Rectal smooth muscle tissue (tissue), 1 donor: ENCODE measurements around the gene TRIM17.

Source experiments
- H3K27ac ChIP-seq: one replicate; pipeline ENCODE4 v1.7.0; 2013; ENCODE audit warnings: low read depth, low read length, inconsistent platforms
- H3K27me3 ChIP-seq: one replicate; pipeline ENCODE4 v1.7.0; 2013; ENCODE audit warnings: low read length; ENCODE audit not compliant: control insufficient read depth, insufficient read depth
- H3K36me3 ChIP-seq: one replicate; pipeline ENCODE4 v1.7.0; 2013; ENCODE audit warnings: low read length; ENCODE audit not compliant: control insufficient read depth, insufficient read depth
- H3K4me1 ChIP-seq: one replicate; pipeline ENCODE4 v1.7.0; 2013; ENCODE audit warnings: low read length; ENCODE audit not compliant: control insufficient read depth, insufficient read depth
- H3K4me3 ChIP-seq: one replicate; pipeline ENCODE4 v1.7.0; 2013; ENCODE audit warnings: low read length
- H3K9ac ChIP-seq: one replicate; pipeline ENCODE4 v1.7.0; 2013; ENCODE audit warnings: low read length

TRIM17 gene

DNA sequence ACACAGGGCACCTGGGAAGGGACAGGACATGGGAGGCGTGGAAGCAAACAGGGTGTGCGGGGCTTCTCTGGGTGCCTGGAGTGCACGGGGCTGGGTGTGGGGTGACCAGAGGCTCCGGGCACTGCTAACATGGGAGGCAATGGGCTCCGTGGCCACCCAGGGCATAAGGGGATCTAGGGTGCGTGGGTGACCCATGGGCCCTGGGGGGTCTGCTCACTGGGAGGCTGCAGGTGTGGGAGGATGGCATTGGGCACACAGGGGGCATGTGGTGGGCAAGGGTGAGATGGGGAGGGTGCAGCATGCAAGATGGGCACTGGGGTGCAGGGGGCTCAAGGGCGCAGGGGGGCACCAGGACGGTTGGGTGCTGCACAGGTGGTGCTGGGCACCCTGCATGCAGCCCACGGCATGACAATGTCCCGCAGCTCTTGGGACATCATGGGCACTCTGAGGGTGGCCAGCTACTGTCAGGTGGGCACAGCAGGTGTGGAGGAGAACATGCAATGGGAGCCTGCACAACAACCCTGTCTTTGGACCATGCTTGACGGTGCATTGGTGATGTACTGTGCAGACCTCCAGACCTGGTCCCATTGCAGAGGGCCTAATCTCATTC, 25.1 kb downstream of the TRIM17 start:
- Histone ChIP-seq H3K36me3 (peaks cover 14% of the 10 kb centered on the region), H3K4me3 (no peak overlapping the region), H3K27me3 (no peaks in the 10 kb centered on the region), H3K9ac (no peak overlapping the region), H3K27ac (no peak overlapping the region), H3K4me1 (no peaks in the 10 kb centered on the region)

GRCh38 chr1:228390649-228391048, 26.0 kb downstream of the TRIM17 start:
- no peaks in the 10 kb centered on the region for H3K4me1 ChIP-seq
- H3K27me3 ChIP-seq = no peaks in the 10 kb centered on the region
- H3K9ac ChIP-seq = no peak overlapping the region
- no peak overlapping the region for H3K27ac ChIP-seq
- peaks cover 6% of the 10 kb centered on the region for H3K36me3 ChIP-seq
- no peak overlapping the region for H3K4me3 ChIP-seq

GRCh38 chr1:228387321-228387720, 29.3 kb downstream of the TRIM17 start:
- Histone ChIP-seq H3K4me1 (no peaks in the 10 kb centered on the region), H3K27ac (no peak overlapping the region)

GRCh38 chr1:228385232-228385631, 31.4 kb downstream of the TRIM17 start:
- Histone ChIP-seq H3K4me3 (no peak overlapping the region), H3K27me3 (no peaks in the 10 kb centered on the region), H3K36me3 (peaks cover 2% of the 10 kb centered on the region), H3K9ac (no peak overlapping the region), H3K4me1 (no peaks in the 10 kb centered on the region), H3K27ac (no peak overlapping the region)

More at GRCh38 chr1:228387321-228387720, 29.3 kb downstream of the TRIM17 start:
- Histone ChIP-seq H3K9ac (no peak overlapping the region), H3K4me3 (no peak overlapping the region), H3K36me3 (no peaks in the 10 kb centered on the region), H3K27me3 (no peaks in the 10 kb centered on the region)

GRCh38 chr1:228383773-228384172, 32.9 kb downstream of the TRIM17 start:
- Histone ChIP-seq H3K4me1 (no peaks in the 10 kb centered on the region), H3K27me3 (no peaks in the 10 kb centered on the region), H3K4me3 (no peak overlapping the region), H3K27ac (no peak overlapping the region), H3K9ac (no peak overlapping the region), H3K36me3 (peaks cover 2% of the 10 kb centered on the region)

DNA sequence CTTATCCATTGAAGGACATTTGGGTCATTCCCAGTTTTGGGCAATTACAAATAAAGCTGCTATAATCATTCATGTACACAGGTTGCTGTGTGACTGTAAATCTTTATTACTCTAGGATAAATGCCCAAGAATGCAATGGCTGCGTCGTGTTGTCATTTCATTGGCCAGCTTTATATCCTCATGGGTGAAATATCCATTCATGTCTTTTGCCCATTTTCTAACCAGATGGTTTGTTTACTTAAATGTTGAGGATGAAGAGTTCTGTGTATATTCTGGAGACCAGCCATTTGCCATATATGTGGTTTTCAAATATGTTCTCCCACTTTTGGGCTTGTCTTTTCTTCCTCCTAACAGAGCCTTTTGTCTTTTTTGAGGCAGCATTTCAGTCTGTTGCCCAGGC, 35.3 kb downstream of the TRIM17 start:
- Histone ChIP-seq H3K27ac (no peak overlapping the region), H3K27me3 (peaks cover 3% of the 10 kb centered on the region), H3K4me1 (no peaks in the 10 kb centered on the region), H3K4me3 (no peak overlapping the region), H3K36me3 (peaks cover 2% of the 10 kb centered on the region), H3K9ac (no peak overlapping the region)

- H3K27ac ChIP-seq = no peak overlapping the region
- H3K4me1 ChIP-seq = peaks cover 3% of the 10 kb centered on the region
- H3K9ac ChIP-seq = no peak overlapping the region
- H3K36me3 ChIP-seq = peaks cover 2% of the 10 kb centered on the region
- no peak overlapping the region for H3K4me3 ChIP-seq
- peaks cover 3% of the 10 kb centered on the region for H3K27me3 ChIP-seq
These were observed 37.0 kb downstream of the TRIM17 start for GRCh38 chr1:228379666-228380065.

- Histone ChIP-seq H3K36me3 (peaks cover 2% of the 10 kb centered on the region), H3K4me3 (peak overlapping the region; percentile 77), H3K27ac (peak overlapping the region; percentile 7), H3K27me3 (peaks cover 3% of the 10 kb centered on the region), H3K9ac (no peak overlapping the region), H3K4me1 (peaks cover 3% of the 10 kb centered on the region)
These were observed 37.7 kb downstream of the TRIM17 start for GRCh38 chr1:228378873-228379460.

- Histone ChIP-seq H3K27me3 (peaks cover 3% of the 10 kb centered on the region), H3K27ac (peak overlapping the region; percentile 21), H3K9ac (no peak overlapping the region), H3K4me3 (peak overlapping the region; percentile 77), H3K36me3 (peaks cover 2% of the 10 kb centered on the region), H3K4me1 (peaks cover 3% of the 10 kb centered on the region)
These were observed 38.4 kb downstream of the TRIM17 start for GRCh38 chr1:228378090-228378872.

GRCh38 chr1:228377664-228378089, 39.0 kb downstream of the TRIM17 start:
- peaks cover 3% of the 10 kb centered on the region for H3K4me1 ChIP-seq
- peaks cover 3% of the 10 kb centered on the region for H3K27me3 ChIP-seq
- peaks cover 2% of the 10 kb centered on the region for H3K36me3 ChIP-seq
- H3K27ac ChIP-seq = peak overlapping the region; percentile 21
- peak overlapping the region; percentile 54 for H3K4me3 ChIP-seq
- no peak overlapping the region for H3K9ac ChIP-seq

DNA sequence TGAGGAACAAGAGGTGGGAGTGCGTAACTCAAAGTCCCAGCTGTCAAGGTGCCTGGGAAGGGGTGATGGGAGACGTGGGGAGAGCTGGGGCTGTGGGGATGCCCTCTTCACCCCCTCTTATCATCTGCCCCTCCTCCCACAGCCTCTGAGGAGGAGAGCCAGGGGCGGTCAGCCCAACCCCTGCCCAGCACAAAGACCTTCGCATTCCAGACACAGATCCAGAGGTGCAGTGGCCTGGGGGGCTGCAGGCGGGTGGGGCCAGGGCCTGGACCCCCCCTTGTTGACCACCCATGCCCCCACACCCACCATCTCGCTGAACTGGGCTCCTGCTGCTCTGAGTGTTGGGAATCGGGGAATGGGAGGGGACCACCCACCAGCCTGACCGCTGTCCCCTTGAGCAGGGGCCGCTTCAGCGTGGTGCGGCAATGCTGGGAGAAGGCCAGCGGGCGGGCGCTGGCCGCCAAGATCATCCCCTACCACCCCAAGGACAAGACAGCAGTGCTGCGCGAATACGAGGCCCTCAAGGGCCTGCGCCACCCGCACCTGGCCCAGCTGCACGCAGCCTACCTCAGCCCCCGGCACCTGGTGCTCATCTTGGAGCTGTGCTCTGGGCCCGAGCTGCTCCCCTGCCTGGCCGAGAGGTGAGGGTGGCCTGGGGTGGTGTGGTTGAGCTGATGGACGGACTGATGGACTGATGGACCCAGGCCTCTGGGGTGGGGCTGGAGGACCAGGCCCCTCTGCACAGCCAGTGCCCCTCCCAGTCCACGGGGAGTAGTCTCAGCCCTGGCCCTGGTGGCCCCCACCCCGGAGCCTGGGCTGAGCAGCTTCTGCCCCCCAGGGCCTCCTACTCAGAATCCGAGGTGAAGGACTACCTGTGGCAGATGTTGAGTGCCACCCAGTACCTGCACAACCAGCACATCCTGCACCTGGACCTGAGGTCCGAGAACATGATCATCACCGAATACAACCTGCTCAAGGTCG, 39.7 kb downstream of the TRIM17 start:
- H3K36me3 ChIP-seq = peaks cover 2% of the 10 kb centered on the region
- no peak overlapping the region for H3K27ac ChIP-seq
- no peak overlapping the region for H3K4me3 ChIP-seq
- H3K27me3 ChIP-seq = peaks cover 3% of the 10 kb centered on the region
- no peak overlapping the region for H3K9ac ChIP-seq
- peaks cover 3% of the 10 kb centered on the region for H3K4me1 ChIP-seq

- Histone ChIP-seq H3K27ac (no peak overlapping the region), H3K9ac (no peak overlapping the region), H3K4me3 (no peak overlapping the region), H3K36me3 (peaks cover 2% of the 10 kb centered on the region), H3K27me3 (peaks cover 3% of the 10 kb centered on the region), H3K4me1 (peaks cover 3% of the 10 kb centered on the region)
These were observed 40.4 kb downstream of the TRIM17 start for GRCh38 chr1:228376262-228376628.
